Measurements from ENCODE around the gene SLC43A2. TPM values are rescaled to one million over a fixed set of nuclear protein-coding genes. Genes with fewer than 3 reads are reported as not detected.

The SLC43A2 gene
- total and polyA plus RNA-seq, 2 of the 13 experiments (the other 11 are each of a cell fraction or from before 2014, with no cell fraction given): 7.3 to 20.0 TPM

GRCh38 chr17:1574697-1575471 is 53.8 kb downstream of the SLC43A2 start (continued):
- TF ChIP-seq ZNF83 (CRISPR knock-in tag; IDR thresholded peaks at IDR 0.05; ENCODE audit: borderline replicate concordance): no peak
- TF ChIP-seq ZNF138 (CRISPR knock-in tag; IDR thresholded peaks at IDR 0.05; ENCODE audit: low read depth): no peak
- TF ChIP-seq ARHGAP35 (CRISPR knock-in tag; IDR thresholded peaks at IDR 0.05; ENCODE audit: borderline replicate concordance): 0 out of 2 replicates have a peak, but pooled peaks have one; percentile 36
- no peak for TF ChIP-seq DMAP1 (CRISPR knock-in tag; IDR thresholded peaks at IDR 0.05)
- TF ChIP-seq HNRNPL (IDR thresholded peaks at IDR 0.05; ENCODE audit: low read depth, low read length): 0 out of 2 replicates have a peak, but pooled peaks have one; percentile 18
- no peak for TF ChIP-seq ZNF652 (CRISPR knock-in tag; IDR thresholded peaks at IDR 0.05; ENCODE audit: borderline replicate concordance, low read depth)
- no peak for TF ChIP-seq ZNF691 (CRISPR knock-in tag; IDR thresholded peaks at IDR 0.05; ENCODE audit: borderline replicate concordance, low read depth)
- no peak for TF ChIP-seq ZNF264 (CRISPR knock-in tag; IDR thresholded peaks at IDR 0.05)
- TF ChIP-seq FOXP1 (IDR thresholded peaks at IDR 0.05): no peak
- TF ChIP-seq FOXP1 (CRISPR knock-in tag; IDR thresholded peaks at IDR 0.05): no peak
- 0 out of 2 replicates have a peak, but pooled peaks have one; percentile 16 for TF ChIP-seq KDM5B (CRISPR knock-in tag; IDR thresholded peaks at IDR 0.05; ENCODE audit: borderline replicate concordance)
- TF ChIP-seq MAX (IDR thresholded peaks at IDR 0.05): no peak
- TF ChIP-seq CBX2 (IDR thresholded peaks at IDR 0.05; ENCODE audit: low read depth, low read length): no peak
- no peak for TF ChIP-seq CBX2 (CRISPR knock-in tag; IDR thresholded peaks at IDR 0.05; ENCODE audit: low read depth)
- TF ChIP-seq ZBTB38 (CRISPR knock-in tag; IDR thresholded peaks at IDR 0.05): peak; percentile 50
- TF ChIP-seq ZNF773 (CRISPR knock-in tag; IDR thresholded peaks at IDR 0.05; ENCODE audit: borderline replicate concordance): no peak
- TF ChIP-seq ZNF30 (CRISPR knock-in tag; IDR thresholded peaks at IDR 0.05): no peak
- TF ChIP-seq ELF1 (CRISPR knock-in tag; IDR thresholded peaks at IDR 0.05): no peak
- TF ChIP-seq ASH2L (IDR thresholded peaks at IDR 0.05; ENCODE audit: insufficient read length, low read depth, low read length): no peak
- no peak for TF ChIP-seq ZFAT (CRISPR knock-in tag; conservative IDR thresholded peaks at IDR 0.05)
- TF ChIP-seq HDAC2 (CRISPR knock-in tag; IDR thresholded peaks at IDR 0.05): no peak
- TF ChIP-seq ZGPAT (CRISPR knock-in tag; IDR thresholded peaks at IDR 0.05): no peak

All from HepG2 (cell line).